Suppressor macrophage (primary cell): ENCODE measurements around the gene RHEX.
"Not testable (repeated sequence)": the region's sequence is repeated elsewhere in the genome, so short reads cannot be mapped to it uniquely, and the experiment has no call there.

Source experiments
- DNase-seq, 4 experiments: peaks; one replicate each; pipeline ENCODE4 v3.0.0-alpha.2; 2020 to 2022
- total RNA-seq, 17 experiments: gene quantifications; one replicate each; lab custom pipeline; 2026; ENCODE audit warnings: mixed read lengths in 6 of 17, inconsistent platforms in 3 of 17; lab: John Stamatoyannopoulos, UW

Gene RHEX
- 0 to 0.55 (median 0) reads per million in 17 experiments for total RNA-seq

GRCh38 chr1:206052919-206053610 lies at the start of gene RHEX:
RHEX (plus strand) TSS chr1:206053173; CDS start chr1:206097829, 44,656 bp downstream.
- not testable (repeated sequence) for DNase-seq

- DNase-seq = no peak
Measured at GRCh38 chr1:206003854-206004800, 48.8 kb upstream of the RHEX start.

- DNase-seq = no peak
Measured at GRCh38 chr1:206004826-206005225, 48.1 kb upstream of the RHEX start.

GRCh38 chr1:206005234-206005633 lies 47.7 kb upstream of the RHEX start:
- no peak for DNase-seq

GRCh38 chr1:206005778-206006180 lies 47.2 kb upstream of the RHEX start:
- peak; percentile 90 to 96 (median 92) for DNase-seq

GRCh38 chr1:206006946-206007345 lies 46.0 kb upstream of the RHEX start:
- no peak for DNase-seq

- DNase-seq = no peak
Measured at GRCh38 chr1:206010060-206010459, 42.9 kb upstream of the RHEX start.

GRCh38 chr1:206011057-206011456 lies 41.9 kb upstream of the RHEX start:
- DNase-seq = no peak

- DNase-seq = peak; percentile 93 to 99 (median 98)
Measured at GRCh38 chr1:206012086-206012859, 40.7 kb upstream of the RHEX start.

GRCh38 chr1:206013026-206013795 lies 39.8 kb upstream of the RHEX start:
- no peak for DNase-seq

- peak in 3 of 4 experiments; percentile 40 to 69 (median 62) for DNase-seq
Measured at GRCh38 chr1:206014601-206015000, 38.4 kb upstream of the RHEX start.

GRCh38 chr1:206015071-206015470 lies 37.9 kb upstream of the RHEX start:
- DNase-seq = peak in 2 of 4 experiments; percentile 35 to 48

- no peak for DNase-seq
Measured at GRCh38 chr1:206020393-206021007, 32.5 kb upstream of the RHEX start.

- no peak for DNase-seq
Measured at GRCh38 chr1:206021008-206021625, 31.9 kb upstream of the RHEX start.

- no peak for DNase-seq
Measured at GRCh38 chr1:206021626-206022365, 31.2 kb upstream of the RHEX start.

GRCh38 chr1:206022766-206023165 lies 30.2 kb upstream of the RHEX start:
- no peak for DNase-seq

GRCh38 chr1:206023695-206024094 lies 29.3 kb upstream of the RHEX start, which contains the start of gene CTSE:
CTSE (minus strand) TSS chr1:206023895; CDS start chr1:206023791, 104 bp downstream.
- DNase-seq = no peak

- DNase-seq = no peak
Measured at GRCh38 chr1:206025283-206025820, 27.6 kb upstream of the RHEX start.

- no peak for DNase-seq
Measured at GRCh38 chr1:206029484-206029883, 23.5 kb upstream of the RHEX start.

GRCh38 chr1:206030191-206030590 lies 22.8 kb upstream of the RHEX start:
- no peak for DNase-seq
